AG09309 (cell line): Measurements from ENCODE around the gene ITPR3.

Experiments used
- DNase-seq: peaks from one replicate; pipeline ENCODE4 v3.0.0-alpha.2; 2010; ENCODE audit warnings: low read depth
- H3K4me3 ChIP-seq: 2 replicates; pipeline ENCODE4 v1.5.1; 2011; ENCODE audit warnings: mild to moderate bottlenecking, low read depth, low read length, moderate library complexity; ENCODE audit not compliant: control insufficient read depth
- TF ChIP-seq, protein P1 (sequence below): IDR thresholded peaks from 2 replicates; pipeline ENCODE4 v1.5.1; 2011; ENCODE audit warnings: mild to moderate bottlenecking, low read depth, low read length, inconsistent platforms; ENCODE audit not compliant: insufficient read depth, control insufficient read depth; ENCODE audit errors: missing control alignments

Gene ITPR3

DNA sequence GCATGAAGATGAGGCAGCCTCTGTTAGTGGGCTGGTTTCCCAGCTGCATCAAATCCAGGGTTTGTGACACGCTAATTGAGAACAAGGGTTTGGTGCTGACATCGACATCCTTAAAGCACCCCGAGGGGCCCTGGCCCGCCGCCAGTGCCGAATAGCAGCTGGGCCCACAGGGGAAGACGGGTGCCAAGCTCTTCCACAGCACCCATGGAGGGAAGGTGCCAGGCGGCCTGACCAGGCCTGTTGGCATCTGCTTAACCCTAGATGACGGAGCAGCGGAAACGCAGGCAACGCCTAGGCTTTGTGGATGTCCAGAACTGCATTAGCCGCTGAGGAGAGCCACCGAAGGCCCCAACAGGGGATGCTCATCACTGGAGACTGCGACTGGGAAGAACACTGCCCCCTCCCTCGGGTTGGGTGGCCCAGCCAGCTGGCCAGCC lies 74.3 kb downstream of the ITPR3 start:
- TF ChIP-seq, protein P1, sequence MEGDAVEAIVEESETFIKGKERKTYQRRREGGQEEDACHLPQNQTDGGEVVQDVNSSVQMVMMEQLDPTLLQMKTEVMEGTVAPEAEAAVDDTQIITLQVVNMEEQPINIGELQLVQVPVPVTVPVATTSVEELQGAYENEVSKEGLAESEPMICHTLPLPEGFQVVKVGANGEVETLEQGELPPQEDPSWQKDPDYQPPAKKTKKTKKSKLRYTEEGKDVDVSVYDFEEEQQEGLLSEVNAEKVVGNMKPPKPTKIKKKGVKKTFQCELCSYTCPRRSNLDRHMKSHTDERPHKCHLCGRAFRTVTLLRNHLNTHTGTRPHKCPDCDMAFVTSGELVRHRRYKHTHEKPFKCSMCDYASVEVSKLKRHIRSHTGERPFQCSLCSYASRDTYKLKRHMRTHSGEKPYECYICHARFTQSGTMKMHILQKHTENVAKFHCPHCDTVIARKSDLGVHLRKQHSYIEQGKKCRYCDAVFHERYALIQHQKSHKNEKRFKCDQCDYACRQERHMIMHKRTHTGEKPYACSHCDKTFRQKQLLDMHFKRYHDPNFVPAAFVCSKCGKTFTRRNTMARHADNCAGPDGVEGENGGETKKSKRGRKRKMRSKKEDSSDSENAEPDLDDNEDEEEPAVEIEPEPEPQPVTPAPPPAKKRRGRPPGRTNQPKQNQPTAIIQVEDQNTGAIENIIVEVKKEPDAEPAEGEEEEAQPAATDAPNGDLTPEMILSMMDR = no peak
- no peak overlapping the region for H3K4me3 ChIP-seq
- DNase-seq = no peak

DNA sequence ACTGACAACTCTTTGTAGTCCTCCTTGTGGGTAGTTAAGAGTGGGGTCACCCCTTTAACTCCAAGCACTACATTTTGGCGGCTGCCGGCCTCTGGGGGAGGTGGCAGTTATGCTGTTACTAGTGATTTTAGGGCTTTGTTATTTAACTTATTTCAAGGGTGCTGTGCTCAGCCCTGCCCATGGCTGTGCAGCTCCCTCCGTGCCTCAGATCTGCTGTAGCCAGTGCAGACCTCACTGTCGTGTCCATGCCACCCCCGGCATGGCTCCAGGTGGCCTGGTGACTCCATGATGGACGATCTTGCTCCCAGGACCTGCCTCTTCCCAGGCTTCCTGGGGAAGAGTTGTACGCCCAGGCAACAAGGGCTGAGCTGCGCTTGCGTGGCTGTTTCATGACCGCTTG lies 75.0 kb downstream of the ITPR3 start:
- DNase-seq = no peak
- H3K4me3 ChIP-seq = no peak overlapping the region
- TF ChIP-seq, protein P1 = no peak

DNA sequence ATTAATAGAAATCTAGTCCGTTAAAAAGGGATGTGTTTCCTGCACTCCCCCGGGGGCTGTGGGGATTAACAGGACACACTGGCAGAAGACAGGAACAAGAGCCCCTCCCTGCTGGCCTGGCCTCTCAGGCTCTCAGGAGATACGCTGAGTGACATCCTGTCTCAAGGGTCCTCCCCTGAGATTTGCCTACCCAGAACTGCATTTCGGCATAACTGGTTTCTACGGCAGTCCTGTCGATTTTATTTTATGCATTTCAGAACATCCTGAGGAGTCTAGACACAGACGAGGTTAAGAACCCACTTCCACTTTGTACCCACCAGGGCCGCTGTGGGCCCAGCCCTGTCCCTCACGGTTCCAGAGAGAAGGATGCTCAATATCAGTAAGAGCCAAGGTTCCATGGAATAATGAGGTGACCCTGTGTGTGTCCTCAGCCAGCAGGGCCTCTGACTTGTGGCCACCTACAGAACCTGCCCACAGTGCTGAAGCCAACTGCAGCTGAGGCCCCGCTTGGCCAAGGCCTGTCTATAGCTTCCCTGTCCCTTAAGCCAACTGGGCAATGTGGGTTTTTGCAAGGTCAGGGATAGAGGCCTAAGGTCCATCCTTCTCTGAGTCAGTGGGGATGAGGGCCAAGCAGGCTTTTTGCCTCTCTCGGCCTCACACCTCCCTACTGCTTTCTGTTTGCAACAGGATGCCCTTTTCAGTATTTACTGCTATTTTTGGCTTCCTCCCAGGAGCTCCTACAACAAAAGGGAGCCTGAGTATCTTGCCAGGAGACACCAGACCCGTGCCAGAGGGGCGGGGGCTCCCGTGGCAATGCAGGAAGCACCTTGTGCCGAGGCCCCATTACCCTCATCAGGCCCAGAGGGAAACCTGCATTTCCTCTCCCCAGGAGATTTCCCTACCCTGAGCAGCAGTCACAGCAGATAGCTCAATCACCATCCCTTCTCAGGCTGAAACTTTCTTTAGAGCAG lies 75.7 kb downstream of the ITPR3 start:
- TF ChIP-seq, protein P1 = no peak
- no peak overlapping the region for H3K4me3 ChIP-seq
- DNase-seq = no peak

DNA sequence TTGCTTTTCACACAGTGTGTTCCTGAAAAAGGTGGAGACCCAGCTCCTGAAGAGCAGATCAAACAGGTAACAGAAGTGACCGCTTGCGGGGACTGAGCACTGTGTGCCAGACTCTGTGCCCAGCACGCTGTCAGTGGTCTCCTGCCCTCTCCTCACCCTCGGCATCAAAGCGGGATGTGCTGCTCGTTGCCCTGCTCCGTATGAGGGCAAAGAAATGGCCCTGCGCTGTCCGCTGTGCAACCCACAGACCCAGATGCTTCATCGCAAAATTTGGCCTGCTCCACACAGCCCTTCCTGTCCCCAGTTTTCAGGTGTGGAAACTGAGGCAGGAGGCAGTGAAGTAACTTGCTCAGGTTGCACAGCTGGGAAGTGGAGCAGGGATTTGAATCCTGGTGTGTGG lies 76.7 kb downstream of the ITPR3 start:
- DNase-seq = no peak
- TF ChIP-seq, protein P1 = no peak
- no peak overlapping the region for H3K4me3 ChIP-seq

DNA sequence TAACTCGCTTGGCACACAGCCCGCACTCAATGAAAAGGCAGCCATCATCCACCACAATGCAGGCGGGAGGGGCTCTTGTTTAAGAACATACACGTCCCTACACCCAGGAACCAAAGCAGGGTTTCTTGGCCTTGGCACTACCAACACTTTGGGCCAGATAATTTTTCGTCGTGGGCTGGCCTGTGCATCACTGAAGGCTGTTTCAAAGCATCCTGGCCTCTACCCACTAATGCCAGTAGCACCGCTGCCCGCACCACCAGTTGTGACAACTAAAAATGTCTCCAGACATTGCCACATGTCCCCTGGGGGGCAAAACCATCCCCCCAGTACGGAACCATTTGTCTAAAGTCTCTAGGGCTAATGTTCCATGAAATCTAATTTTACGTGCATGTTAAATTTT lies 77.4 kb downstream of the ITPR3 start:
- TF ChIP-seq, protein P1 = no peak
- DNase-seq = no peak
- no peak overlapping the region for H3K4me3 ChIP-seq

DNA sequence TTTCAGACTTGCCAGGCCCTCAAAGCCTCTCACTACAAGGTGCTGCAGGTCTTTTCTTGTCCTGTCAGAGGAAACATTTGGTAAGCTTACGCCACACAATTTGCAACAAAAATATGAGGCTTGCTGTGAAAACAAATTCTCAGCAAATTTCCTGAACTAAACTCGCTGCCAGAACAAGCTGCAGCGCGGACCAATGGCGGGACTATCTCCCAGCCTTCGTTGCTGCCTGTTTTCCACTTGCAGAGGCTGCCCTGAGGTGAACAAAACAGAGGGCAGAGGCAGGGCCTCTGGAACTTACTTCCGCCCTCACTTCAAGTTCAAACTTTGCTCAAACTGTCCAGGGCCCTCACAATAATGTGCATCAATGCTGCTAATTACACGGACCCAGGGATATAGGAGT lies 78.0 kb downstream of the ITPR3 start:
- no peak overlapping the region for H3K4me3 ChIP-seq
- no peak for DNase-seq
- TF ChIP-seq, protein P1 = no peak
